ENCODE measurements around the gene TMC7.

TMC7 gene

DNA sequence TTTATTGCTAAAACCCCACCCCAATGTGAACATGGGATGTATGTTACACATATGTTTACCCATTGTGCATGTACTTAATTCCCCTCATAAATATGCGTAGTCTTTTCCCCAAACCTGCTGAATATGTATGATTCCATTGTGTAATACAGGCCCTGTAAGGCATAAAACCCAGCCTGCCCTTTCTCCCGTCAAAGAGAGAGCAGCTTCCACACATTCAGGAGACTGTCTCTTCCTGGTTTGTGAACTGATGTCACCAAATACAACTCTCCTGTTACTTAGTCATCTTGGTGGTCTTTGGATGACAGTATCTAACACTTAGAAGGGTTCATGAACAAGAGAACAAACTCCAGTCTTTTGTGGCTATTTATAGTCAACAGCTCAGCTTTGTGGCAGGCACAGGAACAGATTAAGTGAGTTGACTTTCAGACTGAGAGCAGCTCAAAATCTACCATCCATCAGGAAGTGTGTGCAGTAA is 24.7 kb upstream of the TMC7 start:
- H3K4me3 ChIP-seq (ENCODE audit: low read depth, low read length): no peak overlapping the region
- TF ChIP-seq, protein P1, sequence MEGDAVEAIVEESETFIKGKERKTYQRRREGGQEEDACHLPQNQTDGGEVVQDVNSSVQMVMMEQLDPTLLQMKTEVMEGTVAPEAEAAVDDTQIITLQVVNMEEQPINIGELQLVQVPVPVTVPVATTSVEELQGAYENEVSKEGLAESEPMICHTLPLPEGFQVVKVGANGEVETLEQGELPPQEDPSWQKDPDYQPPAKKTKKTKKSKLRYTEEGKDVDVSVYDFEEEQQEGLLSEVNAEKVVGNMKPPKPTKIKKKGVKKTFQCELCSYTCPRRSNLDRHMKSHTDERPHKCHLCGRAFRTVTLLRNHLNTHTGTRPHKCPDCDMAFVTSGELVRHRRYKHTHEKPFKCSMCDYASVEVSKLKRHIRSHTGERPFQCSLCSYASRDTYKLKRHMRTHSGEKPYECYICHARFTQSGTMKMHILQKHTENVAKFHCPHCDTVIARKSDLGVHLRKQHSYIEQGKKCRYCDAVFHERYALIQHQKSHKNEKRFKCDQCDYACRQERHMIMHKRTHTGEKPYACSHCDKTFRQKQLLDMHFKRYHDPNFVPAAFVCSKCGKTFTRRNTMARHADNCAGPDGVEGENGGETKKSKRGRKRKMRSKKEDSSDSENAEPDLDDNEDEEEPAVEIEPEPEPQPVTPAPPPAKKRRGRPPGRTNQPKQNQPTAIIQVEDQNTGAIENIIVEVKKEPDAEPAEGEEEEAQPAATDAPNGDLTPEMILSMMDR (IDR thresholded peaks at IDR 0.05; ENCODE audit: borderline replicate concordance, insufficient read depth, low read depth, low read length): no peak

DNA sequence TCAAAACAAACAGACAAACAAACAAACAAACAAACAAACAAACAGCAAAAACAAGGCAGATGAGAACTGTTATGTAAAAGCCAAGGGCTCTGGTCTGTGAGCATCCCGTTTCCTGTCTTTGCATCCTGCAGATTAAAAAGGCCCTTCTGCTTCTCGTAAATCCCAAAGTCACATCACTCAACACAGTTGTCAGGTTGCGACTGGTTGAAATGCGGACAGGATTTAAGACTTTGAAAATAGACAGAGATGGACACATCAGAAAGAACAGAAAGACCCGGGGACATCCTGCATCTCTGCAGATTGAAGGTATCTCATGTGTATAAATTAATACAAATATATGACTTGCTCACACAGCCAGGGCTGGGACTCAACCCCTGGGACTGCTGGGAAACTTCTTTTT is 18.2 kb upstream of the TMC7 start:
- TF ChIP-seq, protein P1 (IDR thresholded peaks at IDR 0.05; ENCODE audit: borderline replicate concordance, insufficient read depth, low read depth, low read length): no peak
- H3K4me3 ChIP-seq (ENCODE audit: low read depth, low read length): no peak overlapping the region

DNA sequence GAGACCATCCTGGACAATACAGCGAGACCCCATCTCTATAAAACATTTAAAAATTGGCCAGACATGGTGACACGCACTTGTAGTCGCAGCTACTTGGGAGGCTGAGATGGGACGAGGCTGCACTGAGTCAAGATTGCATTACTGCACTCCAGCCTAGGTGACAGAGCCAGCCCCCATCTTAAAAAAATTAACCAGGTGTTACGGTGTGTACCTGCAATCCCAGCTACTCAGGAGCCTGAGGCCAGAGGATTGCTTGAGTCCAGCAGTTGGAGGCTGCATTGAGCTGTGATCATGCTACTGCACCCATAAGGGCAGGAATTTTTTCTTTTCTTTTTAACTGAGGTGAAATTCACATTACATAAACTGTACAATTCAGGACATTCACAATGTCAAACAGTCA is 16.9 kb upstream of the TMC7 start:
- TF ChIP-seq, protein P1 (IDR thresholded peaks at IDR 0.05; ENCODE audit: borderline replicate concordance, insufficient read depth, low read depth, low read length): no peak

DNA sequence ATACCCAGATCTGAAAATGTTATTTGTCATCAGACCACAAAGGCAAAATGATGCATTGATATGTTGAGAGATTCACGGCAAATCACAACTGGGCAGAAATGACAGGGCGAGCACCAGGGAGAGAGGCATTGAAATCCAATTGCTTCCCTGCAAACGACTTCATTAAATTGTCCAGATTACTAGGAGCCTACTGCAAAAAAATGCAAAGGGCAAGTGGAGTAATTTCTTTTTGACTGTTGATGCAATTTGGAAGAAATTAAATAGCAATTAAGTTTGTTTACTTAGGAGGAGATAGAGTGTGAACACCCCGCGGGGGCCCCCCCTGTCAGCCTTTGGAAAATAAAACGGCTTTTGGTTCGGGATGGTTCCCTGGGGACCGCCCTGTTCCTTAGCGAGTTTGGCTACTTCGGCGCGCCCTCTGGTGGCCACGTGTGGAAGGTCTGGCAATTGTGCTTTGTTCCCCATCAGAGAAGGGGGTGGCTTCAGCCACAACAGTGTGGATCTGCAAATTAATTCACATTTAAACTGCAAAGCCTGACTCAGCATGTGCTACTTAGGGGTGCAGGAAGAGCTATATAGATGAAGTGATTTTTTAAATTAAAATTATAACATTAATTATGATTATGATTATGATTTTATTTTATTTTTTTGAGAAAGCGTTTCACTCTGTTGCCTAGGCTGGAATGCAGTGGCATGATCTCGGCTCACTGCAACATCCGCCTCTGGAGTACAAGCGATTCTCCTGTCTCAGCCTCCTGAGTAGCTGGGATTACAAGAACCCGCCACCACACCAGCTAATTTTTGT is 14.5 kb upstream of the TMC7 start:
- TF ChIP-seq, protein P1 (IDR thresholded peaks at IDR 0.05; ENCODE audit: borderline replicate concordance, insufficient read depth, low read depth, low read length): peak; percentile 86
- peak overlapping the region; percentile 14 for H3K4me3 ChIP-seq (ENCODE audit: low read depth, low read length)

More for the DNA sequence above, 16.9 kb upstream of the TMC7 start:
- H3K4me3 ChIP-seq (ENCODE audit: low read depth, low read length): no peak overlapping the region

DNA sequence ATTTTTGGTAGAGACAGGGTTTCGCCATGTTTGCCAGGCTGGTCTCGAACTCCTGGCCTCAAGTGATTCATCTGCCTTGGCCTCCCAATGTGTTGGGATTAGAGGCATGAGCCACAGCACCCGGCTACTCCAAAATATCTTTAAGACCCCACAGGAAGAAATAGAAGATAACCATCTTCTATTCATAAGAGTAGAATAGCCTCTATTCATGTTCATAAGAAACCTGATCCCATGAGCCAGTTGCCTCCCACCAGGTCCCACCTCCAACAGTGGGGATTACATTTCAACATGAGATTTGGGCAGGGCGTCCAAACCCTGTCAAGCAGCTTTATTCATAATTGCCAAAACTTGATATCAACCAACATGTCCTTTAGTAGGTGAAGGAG is 13.9 kb upstream of the TMC7 start:
- TF ChIP-seq, protein P1 (IDR thresholded peaks at IDR 0.05; ENCODE audit: borderline replicate concordance, insufficient read depth, low read depth, low read length): no peak
- H3K4me3 ChIP-seq (ENCODE audit: low read depth, low read length): no peak overlapping the region

DNA sequence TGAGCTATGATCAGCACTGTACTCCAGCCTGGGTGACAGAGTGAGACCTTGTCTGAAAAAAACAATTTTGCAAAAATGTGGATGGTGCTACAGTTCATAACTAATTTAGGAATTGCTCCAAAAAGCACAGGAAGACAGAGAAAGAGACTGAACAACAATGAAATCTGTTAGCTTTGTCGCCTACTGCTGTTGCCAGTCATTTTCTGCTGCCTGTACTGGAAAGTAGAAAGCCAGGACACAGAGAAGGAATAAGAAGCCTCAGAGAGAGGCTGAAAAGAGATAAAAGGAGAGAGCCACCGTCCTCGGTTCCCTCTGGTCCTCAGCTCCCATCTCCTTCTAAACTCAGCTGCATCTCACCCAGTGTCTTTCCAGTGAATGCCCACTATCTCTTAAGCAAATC is 8.6 kb upstream of the TMC7 start:
- TF ChIP-seq, protein P1 (IDR thresholded peaks at IDR 0.05; ENCODE audit: borderline replicate concordance, insufficient read depth, low read depth, low read length): no peak

DNA sequence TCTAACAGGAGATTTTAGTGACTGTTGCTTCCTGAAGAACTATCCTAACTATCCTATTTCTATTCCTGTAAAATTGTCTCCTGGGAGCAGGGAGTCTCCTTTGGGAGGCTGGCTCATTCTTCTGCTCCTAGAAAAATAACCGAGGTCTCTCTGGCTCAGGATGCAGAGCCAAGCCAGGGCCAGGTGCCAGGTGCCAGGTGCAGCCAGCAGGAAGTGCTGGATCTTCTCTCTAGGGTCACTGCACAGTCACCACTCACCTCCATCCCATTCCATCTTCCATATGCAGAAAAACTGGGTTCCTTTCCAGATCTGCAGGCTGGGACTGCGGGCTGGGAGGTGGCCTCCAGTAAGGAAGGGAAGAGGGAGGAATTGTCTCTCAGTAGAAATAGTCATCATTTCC is 3.8 kb upstream of the TMC7 start:
- TF ChIP-seq, protein P1 (IDR thresholded peaks at IDR 0.05; ENCODE audit: borderline replicate concordance, insufficient read depth, low read depth, low read length): no peak

More for the DNA sequence above, 8.6 kb upstream of the TMC7 start:
- H3K4me3 ChIP-seq (ENCODE audit: low read depth, low read length): no peak overlapping the region

More for the DNA sequence above, 3.8 kb upstream of the TMC7 start:
- no peak overlapping the region for H3K4me3 ChIP-seq (ENCODE audit: low read depth, low read length)
